Hematopoietic multipotent progenitor cell (in vitro differentiated cells): ENCODE data around the gene LRRC14B. TPM values are rescaled to one million over a fixed set of nuclear protein-coding genes. Genes with fewer than 3 reads are reported as not detected.
"Not testable (repeated sequence)": the region's sequence is repeated elsewhere in the genome, so short reads cannot be mapped to it uniquely, and the experiment has no call there.

Experiments
- DNase-seq, 3 donors: peaks; one replicate each; pipeline ENCODE4 v3.0.0-alpha.2; 2011 to 2015; ENCODE audit warnings: low read depth in 2 of 3, low spot score in 2 of 3
- small RNA-seq: library from RNA; depleted of rRNA; stranded (forward); fragments of <200 nt; gene quantifications from one replicate; pipeline ENCODE3, GENCODE V24; 2012
- total RNA-seq: library from RNA; depleted of rRNA; stranded (reverse); fragments of >200 nt; gene quantifications from one replicate; pipeline ENCODE4 v1.2.3, GENCODE V29; 2012

LRRC14B gene
- total RNA-seq, 1 donor = 0.54 TPM

GRCh38 chr5:230711-231110, 39.4 kb downstream of the LRRC14B start:
- DNase-seq = no peak

- no peak for DNase-seq
These were observed 40.4 kb downstream of the LRRC14B start for GRCh38 chr5:231661-232060.

- not testable (repeated sequence) for DNase-seq
These were observed 42.1 kb downstream of the LRRC14B start for GRCh38 chr5:233426-233825.

GRCh38 chr5:234450-234849, 43.2 kb downstream of the LRRC14B start:
- DNase-seq = no peak

- not testable (repeated sequence) for DNase-seq
These were observed 44.2 kb downstream of the LRRC14B start for GRCh38 chr5:235527-235926.

- DNase-seq = not testable (repeated sequence)
These were observed 46.6 kb downstream of the LRRC14B start for GRCh38 chr5:237931-238330.

- not testable (repeated sequence) for DNase-seq
These were observed 49.3 kb downstream of the LRRC14B start for GRCh38 chr5:240550-240949.

- DNase-seq = not testable (repeated sequence)
These were observed 49.9 kb downstream of the LRRC14B start for GRCh38 chr5:241045-241669.

- peak in 2 of 3 donors; percentile 39 to 63 for DNase-seq
These were observed 52.5 kb downstream of the LRRC14B start for GRCh38 chr5:243683-244367.

GRCh38 chr5:245717-246116, 54.4 kb downstream of the LRRC14B start:
- not testable (repeated sequence) for DNase-seq

Small RNAs within 50 kb of the gene (small RNA-seq; reads per million reads assigned to genes)
- not detected for gene RF00019

Other genes starting within 250 kb of the LRRC14B start
- gene PLEKHG4B, start 99.3 kb upstream of the LRRC14B start, total RNA-seq = 7.0 TPM
- gene CCDC127, start 26.7 kb downstream of the LRRC14B start, total RNA-seq = 3.2 TPM
- gene SDHA, start 26.8 kb downstream of the LRRC14B start, total RNA-seq = 223 TPM
- 125 TPM for gene PDCD6, start 80.2 kb downstream of the LRRC14B start, total RNA-seq
- gene AHRR, start 130.2 kb downstream of the LRRC14B start, total RNA-seq = 0.54 TPM